ENCODE measurements around the gene KLK3.

The KLK3 gene

GRCh38 chr19:50869479-50869878 is 14.8 kb downstream of the KLK3 start:
- H3K4me3 Mint-ChIP-seq: no peak overlapping the region

GRCh38 chr19:50870417-50871089 is 15.8 kb downstream of the KLK3 start:
- H3K4me3 Mint-ChIP-seq: no peak overlapping the region
- H3K4me1 Mint-ChIP-seq: no peaks in the 10 kb centered on the region
- no peaks in the 10 kb centered on the region for H3K36me3 Mint-ChIP-seq
- CTCF ChIA-PET: no interaction called here
- H3K27ac Mint-ChIP-seq: no peak overlapping the region
- H3K9me3 Mint-ChIP-seq: no peaks in the 10 kb centered on the region
- peaks cover 23% of the 10 kb centered on the region for H3K27me3 Mint-ChIP-seq
- peak; percentile 28 for DNase-seq

More at GRCh38 chr19:50869479-50869878, 14.8 kb downstream of the KLK3 start:
- H3K4me1 Mint-ChIP-seq: no peaks in the 10 kb centered on the region
- H3K9me3 Mint-ChIP-seq: no peaks in the 10 kb centered on the region
- H3K27ac Mint-ChIP-seq: no peak overlapping the region
- CTCF ChIA-PET: no interaction called here
- no peak for DNase-seq
- peaks cover 31% of the 10 kb centered on the region for H3K27me3 Mint-ChIP-seq
- no peaks in the 10 kb centered on the region for H3K36me3 Mint-ChIP-seq

DNA sequence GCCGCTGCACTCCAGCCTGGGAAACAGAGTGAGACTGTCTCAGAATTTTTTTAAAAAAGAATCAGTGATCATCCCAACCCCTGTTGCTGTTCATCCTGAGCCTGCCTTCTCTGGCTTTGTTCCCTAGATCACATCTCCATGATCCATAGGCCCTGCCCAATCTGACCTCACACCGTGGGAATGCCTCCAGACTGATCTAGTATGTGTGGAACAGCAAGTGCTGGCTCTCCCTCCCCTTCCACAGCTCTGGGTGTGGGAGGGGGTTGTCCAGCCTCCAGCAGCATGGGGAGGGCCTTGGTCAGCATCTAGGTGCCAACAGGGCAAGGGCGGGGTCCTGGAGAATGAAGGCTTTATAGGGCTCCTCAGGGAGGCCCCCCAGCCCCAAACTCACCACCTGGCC is 18.3 kb downstream of the KLK3 start, which contains the start of gene KLK2:
Gene KLK2 (plus strand): TSS at position 384 of the 400 bp plus-strand sequence. CDS start 35 bp downstream, outside the sequence.
- DNase-seq: no peak
- Mint-ChIP-seq H3K4me3 (no peak within 1 kb of the TSS), H3K27me3 (peaks cover 25% of the 10 kb centered on the region), H3K9me3 (no peaks in the 10 kb centered on the region), H3K4me1 (no peaks in the 10 kb centered on the region), H3K27ac (no peak within 1 kb of the TSS), H3K36me3 (no peaks in the 10 kb centered on the region)
- CTCF ChIA-PET: no interaction called here

DNA sequence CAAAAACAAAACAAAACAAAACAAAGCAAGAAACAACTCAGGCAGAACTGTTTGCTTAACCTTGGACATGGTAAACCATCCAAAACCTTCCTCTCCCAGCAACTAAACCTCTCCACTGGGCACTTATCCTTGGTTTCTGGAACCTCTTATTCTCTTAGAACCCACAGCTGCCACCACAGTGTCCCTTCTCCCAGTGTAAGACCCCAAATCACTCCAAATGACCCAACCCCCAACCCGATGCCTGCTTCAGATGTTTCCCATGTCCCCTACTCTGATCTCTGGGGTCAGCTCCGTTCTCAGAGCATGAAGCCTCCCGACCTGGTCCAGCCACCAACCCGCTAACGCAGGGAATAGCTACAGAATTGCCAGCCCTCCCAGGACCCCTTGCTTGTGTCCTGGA is 19.5 kb downstream of the KLK3 start:
- no peaks in the 10 kb centered on the region for H3K36me3 Mint-ChIP-seq
- no peaks in the 10 kb centered on the region for H3K4me1 Mint-ChIP-seq
- no peak overlapping the region for H3K4me3 Mint-ChIP-seq
- no peaks in the 10 kb centered on the region for H3K9me3 Mint-ChIP-seq
- peaks cover 25% of the 10 kb centered on the region for H3K27me3 Mint-ChIP-seq
- no peak overlapping the region for H3K27ac Mint-ChIP-seq
- CTCF ChIA-PET: no interaction called here
- DNase-seq: no peak

DNA sequence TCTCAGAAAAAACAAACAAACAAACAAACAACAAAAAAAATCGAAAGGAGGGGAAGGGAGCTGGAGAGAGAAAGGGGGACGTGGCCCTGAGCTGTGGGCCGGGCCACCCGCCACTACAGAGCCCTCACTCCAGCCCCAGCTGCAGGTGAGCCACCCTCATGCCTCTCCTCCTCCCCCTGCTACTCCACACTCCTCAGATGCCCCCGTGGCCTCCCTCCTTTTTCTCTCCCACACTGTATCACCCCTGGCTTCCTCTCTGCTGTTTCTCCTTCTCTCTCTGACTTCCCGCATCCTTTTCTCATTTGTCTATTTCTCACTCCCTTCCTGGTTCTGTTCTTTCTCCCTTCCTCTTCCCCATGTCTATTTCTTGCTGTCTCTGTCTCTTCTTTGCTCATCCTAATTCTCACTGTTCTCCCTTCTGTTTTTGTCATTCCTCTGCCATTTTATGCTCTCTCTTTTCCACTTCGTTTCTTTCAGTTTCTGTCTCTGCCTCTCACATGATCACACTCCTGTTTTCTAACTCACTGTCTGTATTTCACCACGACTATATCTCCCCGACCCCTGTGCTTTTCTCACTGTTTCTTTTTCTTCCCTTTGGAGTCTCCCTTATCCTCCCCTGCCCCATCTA is 21.2 kb downstream of the KLK3 start:
- Mint-ChIP-seq H3K4me1 (no peaks in the 10 kb centered on the region), H3K9me3 (no peaks in the 10 kb centered on the region), H3K36me3 (no peaks in the 10 kb centered on the region), H3K4me3 (no peak overlapping the region), H3K27ac (no peak overlapping the region), H3K27me3 (peaks cover 12% of the 10 kb centered on the region)
- no peak for DNase-seq
- CTCF ChIA-PET: no interaction called here

- Mint-ChIP-seq H3K9me3 (no peaks in the 10 kb centered on the region), H3K4me1 (no peaks in the 10 kb centered on the region), H3K36me3 (no peaks in the 10 kb centered on the region), H3K27ac (no peak overlapping the region), H3K27me3 (peaks cover 6% of the 10 kb centered on the region), H3K4me3 (no peak overlapping the region)
- DNase-seq: no peak
- CTCF ChIA-PET: no interaction called here
These were observed 21.7 kb downstream of the KLK3 start for GRCh38 chr19:50876456-50876855.

DNA sequence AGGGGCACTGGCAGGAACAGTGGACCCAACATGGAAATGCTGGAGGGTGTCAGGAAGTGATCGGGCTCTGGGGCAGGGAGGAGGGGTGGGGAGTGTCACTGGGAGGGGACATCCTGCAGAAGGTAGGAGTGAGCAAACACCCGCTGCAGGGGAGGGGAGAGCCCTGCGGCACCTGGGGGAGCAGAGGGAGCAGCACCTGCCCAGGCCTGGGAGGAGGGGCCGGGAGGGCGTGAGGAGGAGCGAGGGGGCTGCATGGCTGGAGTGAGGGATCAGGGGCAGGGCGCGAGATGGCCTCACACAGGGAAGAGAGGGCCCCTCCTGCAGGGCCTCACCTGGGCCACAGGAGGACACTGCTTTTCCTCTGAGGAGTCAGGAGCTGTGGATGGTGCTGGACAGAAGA is 22.6 kb downstream of the KLK3 start:
- Mint-ChIP-seq H3K27me3 (peaks cover 6% of the 10 kb centered on the region), H3K4me1 (no peaks in the 10 kb centered on the region), H3K27ac (no peak overlapping the region), H3K4me3 (no peak overlapping the region), H3K9me3 (no peaks in the 10 kb centered on the region), H3K36me3 (no peaks in the 10 kb centered on the region)
- DNase-seq: no peak
- CTCF ChIA-PET: no interaction called here

DNA sequence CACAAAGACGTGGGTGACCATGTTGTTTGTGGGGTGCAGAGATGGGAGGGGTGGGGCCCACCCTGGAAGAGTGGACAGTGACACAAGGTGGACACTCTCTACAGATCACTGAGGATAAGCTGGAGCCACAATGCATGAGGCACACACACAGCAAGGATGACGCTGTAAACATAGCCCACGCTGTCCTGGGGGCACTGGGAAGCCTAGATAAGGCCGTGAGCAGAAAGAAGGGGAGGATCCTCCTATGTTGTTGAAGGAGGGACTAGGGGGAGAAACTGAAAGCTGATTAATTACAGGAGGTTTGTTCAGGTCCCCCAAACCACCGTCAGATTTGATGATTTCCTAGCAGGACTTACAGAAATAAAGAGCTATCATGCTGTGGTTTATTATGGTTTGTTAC is 24.1 kb downstream of the KLK3 start:
- no peaks in the 10 kb centered on the region for H3K36me3 Mint-ChIP-seq
- DNase-seq: no peak
- H3K27ac Mint-ChIP-seq: no peak overlapping the region
- no peaks in the 10 kb centered on the region for H3K9me3 Mint-ChIP-seq
- H3K4me1 Mint-ChIP-seq: no peaks in the 10 kb centered on the region
- CTCF ChIA-PET: no interaction called here
- H3K4me3 Mint-ChIP-seq: no peak overlapping the region
- H3K27me3 Mint-ChIP-seq: peaks cover 9% of the 10 kb centered on the region

DNA sequence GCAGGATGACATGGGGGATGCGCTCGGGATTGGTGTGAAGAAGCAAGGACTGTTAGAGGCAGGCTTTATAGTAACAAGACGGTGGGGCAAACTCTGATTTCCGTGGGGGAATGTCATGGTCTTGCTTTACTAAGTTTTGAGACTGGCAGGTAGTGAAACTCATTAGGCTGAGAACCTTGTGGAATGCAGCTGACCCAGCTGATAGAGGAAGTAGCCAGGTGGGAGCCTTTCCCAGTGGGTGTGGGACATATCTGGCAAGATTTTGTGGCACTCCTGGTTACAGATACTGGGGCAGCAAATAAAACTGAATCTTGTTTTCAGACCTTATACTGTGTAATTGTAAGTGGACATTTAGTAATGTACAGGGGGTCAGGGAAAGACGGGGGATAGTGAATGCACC is 25.5 kb downstream of the KLK3 start:
- Mint-ChIP-seq H3K36me3 (no peaks in the 10 kb centered on the region), H3K4me1 (no peaks in the 10 kb centered on the region), H3K27me3 (peaks cover 10% of the 10 kb centered on the region), H3K4me3 (no peak overlapping the region), H3K27ac (no peak overlapping the region), H3K9me3 (no peaks in the 10 kb centered on the region)
- DNase-seq: no peak
- CTCF ChIA-PET: no interaction called here

DNA sequence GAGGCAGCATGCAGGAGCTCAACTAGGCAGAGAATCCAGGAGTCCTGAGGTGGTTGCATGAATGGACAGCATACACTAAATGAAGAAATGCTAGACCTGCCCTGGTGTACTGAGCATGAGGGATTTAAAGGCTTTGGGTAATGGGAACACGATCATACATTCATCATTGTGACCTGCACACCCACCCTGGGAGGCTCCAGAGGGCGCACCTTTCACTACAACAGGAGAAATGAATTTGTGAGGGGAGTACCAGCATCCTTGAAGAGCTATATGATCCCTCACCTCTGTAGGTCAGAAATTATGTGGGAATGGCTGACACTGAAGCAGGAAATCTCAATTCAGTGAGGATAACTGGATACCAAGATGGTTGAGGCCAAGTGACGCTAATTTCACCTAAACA is 27.5 kb downstream of the KLK3 start:
- Mint-ChIP-seq H3K27me3 (peaks cover 11% of the 10 kb centered on the region), H3K4me3 (no peak overlapping the region), H3K4me1 (no peaks in the 10 kb centered on the region), H3K27ac (no peak overlapping the region), H3K9me3 (no peaks in the 10 kb centered on the region), H3K36me3 (no peaks in the 10 kb centered on the region)
- CTCF ChIA-PET: interaction anchor here (1.0 kb wide), 1 partner anchor 40 kb away, joined by 3 read pairs; no protein-coding TSS in a partner anchor
- no peak for DNase-seq

DNA sequence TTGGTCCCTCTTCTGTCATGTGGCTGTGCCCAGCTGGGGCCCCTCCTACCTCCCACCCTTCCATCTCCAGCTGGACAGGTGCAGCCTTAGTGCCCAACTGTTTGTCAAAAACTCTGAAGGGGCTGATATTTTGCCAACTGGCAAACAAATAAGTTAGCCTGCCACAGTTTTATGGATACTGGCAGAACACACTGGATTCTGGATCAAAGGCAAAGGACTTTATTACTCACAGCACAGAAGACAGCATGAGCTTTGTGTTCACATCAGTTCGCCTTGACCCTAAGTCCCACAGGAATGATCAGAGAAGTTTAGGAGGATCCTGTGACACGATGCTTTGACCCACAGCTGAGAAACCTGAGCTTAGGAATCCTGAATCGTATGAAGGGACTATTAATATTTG is 34.9 kb downstream of the KLK3 start:
- H3K27me3 Mint-ChIP-seq: peaks cover 30% of the 10 kb centered on the region
- H3K36me3 Mint-ChIP-seq: no peaks in the 10 kb centered on the region
- H3K4me3 Mint-ChIP-seq: no peak overlapping the region
- CTCF ChIA-PET: no interaction called here
- DNase-seq: no peak
- H3K9me3 Mint-ChIP-seq: peaks cover 9% of the 10 kb centered on the region
- H3K4me1 Mint-ChIP-seq: no peaks in the 10 kb centered on the region
- H3K27ac Mint-ChIP-seq: no peak overlapping the region

- no peak overlapping the region for H3K27ac Mint-ChIP-seq
- no peak overlapping the region for H3K4me3 Mint-ChIP-seq
- H3K9me3 Mint-ChIP-seq: peaks cover 18% of the 10 kb centered on the region
- no peaks in the 10 kb centered on the region for H3K4me1 Mint-ChIP-seq
- no peak for DNase-seq
- CTCF ChIA-PET: no interaction called here
- no peaks in the 10 kb centered on the region for H3K36me3 Mint-ChIP-seq
- peaks cover 37% of the 10 kb centered on the region for H3K27me3 Mint-ChIP-seq
These were observed 35.9 kb downstream of the KLK3 start for GRCh38 chr19:50890422-50891252.

DNA sequence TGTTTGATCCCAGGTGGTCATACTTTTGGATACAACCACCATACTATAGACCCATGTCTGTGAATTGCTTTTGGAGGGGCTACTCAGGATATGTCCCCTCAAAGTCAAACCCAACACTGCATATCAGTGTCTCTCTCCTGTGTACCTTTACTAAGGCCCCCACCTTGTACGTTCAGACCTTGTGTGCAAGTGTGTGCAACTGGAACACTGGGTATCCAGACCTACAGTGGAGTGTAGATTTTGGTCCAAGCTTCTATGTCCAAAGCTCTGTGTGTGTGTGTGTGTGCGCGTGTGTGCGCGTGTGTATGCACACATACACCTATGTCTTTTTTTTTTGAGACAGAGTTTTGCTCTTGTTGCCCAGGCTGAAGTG is 36.5 kb downstream of the KLK3 start:
- CTCF ChIA-PET: no interaction called here
- Mint-ChIP-seq H3K4me1 (no peaks in the 10 kb centered on the region), H3K36me3 (no peaks in the 10 kb centered on the region), H3K27me3 (peaks cover 37% of the 10 kb centered on the region), H3K27ac (no peak overlapping the region), H3K9me3 (peaks cover 18% of the 10 kb centered on the region), H3K4me3 (no peak overlapping the region)
- no peak for DNase-seq

DNA sequence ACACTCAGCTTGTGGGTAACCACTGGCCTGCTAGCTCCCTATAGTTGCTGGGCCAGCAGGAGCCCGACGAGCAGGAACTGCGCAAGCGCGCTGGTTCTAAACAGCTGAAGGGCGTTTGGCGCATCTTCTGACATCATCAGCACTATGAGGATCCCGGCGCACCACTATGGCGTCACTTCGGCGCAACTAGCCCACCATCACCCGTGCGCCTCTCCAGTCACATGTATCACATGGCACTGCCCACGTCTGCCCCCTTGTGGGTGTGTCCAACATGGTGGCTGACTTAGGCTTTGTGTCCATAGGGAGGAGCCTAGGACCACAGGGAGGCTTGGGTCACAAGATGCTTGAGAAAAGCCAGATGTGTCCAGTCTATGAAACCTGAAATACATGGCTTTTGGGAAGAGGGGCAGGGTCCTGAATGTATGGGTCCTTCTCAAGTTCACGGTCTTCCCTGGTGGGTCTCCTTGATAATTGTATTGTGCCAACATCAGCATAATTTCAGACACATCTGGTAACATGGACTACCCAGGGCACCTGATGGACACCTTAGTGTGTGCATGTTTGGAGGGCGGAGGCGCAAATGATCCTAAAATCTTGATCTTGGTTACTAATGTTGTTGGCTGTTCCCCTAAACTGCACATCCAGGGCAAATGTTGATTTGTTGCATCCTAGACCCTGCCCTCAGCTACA is 38.5 kb downstream of the KLK3 start:
- Mint-ChIP-seq H3K9me3 (peaks cover 18% of the 10 kb centered on the region), H3K36me3 (no peaks in the 10 kb centered on the region), H3K27me3 (peaks cover 24% of the 10 kb centered on the region), H3K27ac (no peak overlapping the region), H3K4me1 (no peaks in the 10 kb centered on the region), H3K4me3 (no peak overlapping the region)
- DNase-seq: no peak
- CTCF ChIA-PET: no interaction called here
